IMR-90 (cell line): ENCODE data around the gene CXADR. TPM values are rescaled to one million over a fixed set of nuclear protein-coding genes. Genes with fewer than 3 reads are reported as not detected.
A peak's percentile ranks its signal among the peaks of the same experiment; 100 is the strongest.

Experiments used
- ATAC-seq: fragments of 200-7000 bp; cut with Tn5 transposase; 2 replicates; pipeline ENCODE4 v1.9.1; 2020; ENCODE audit warnings: low read depth, mild to moderate bottlenecking, moderate library complexity
- BruUV-seq: library from RNA; stranded (reverse); fragments of 400-500 nt; replicated peaks from 2 replicates; lab custom pipeline; 2021; lab: Mats Ljungman, UMichigan
- CTCF ChIA-PET: fragments of 300-600 bp; formaldehyde crosslinking; extraction: SDS; loops from one replicate; lab custom pipeline; 2021; ENCODE audit warnings: antibody characterized with exemption; lab: Yijun Ruan, JAX
- POLR2A ChIA-PET: fragments of 300-600 bp; sonication (Branson Sonifier 250); formaldehyde crosslinking; loops from one replicate; lab custom pipeline; 2022; ENCODE audit warnings: antibody characterized with exemption; ENCODE audit not compliant: unreplicated experiment; lab: Charles Lee
- DNase-seq: peaks from one replicate; pipeline ENCODE4 v3.0.0; 2013
- H2AFZ ChIP-seq: replicated peaks from 2 replicates; pipeline ENCODE3; 2013; ENCODE audit warnings: low read length, mild to moderate bottlenecking; ENCODE audit not compliant: poor library complexity
- H2AK5ac ChIP-seq: 2 replicates; pipeline ENCODE4 v1.6.1; 2013; ENCODE audit warnings: low read depth, low read length, inconsistent platforms
- H2AK9ac ChIP-seq: replicated peaks from 2 replicates; pipeline ENCODE3; 2013; ENCODE audit warnings: mild to moderate bottlenecking, low read depth, low read length, moderate library complexity; ENCODE audit not compliant: poor library complexity
- H2BK120ac ChIP-seq: 2 replicates; pipeline ENCODE4 v1.6.1; 2013; ENCODE audit warnings: low read depth, low read length, inconsistent platforms
- H2BK15ac ChIP-seq: 3 replicates; pipeline ENCODE4 v1.6.1; 2013; ENCODE audit warnings: low read depth, low read length, inconsistent platforms
- H2BK20ac ChIP-seq: 2 replicates; pipeline ENCODE4 v1.6.1; 2013; ENCODE audit warnings: low read depth, mild to moderate bottlenecking, inconsistent platforms, low read length, moderate library complexity
- H2BK5ac ChIP-seq: 2 replicates; pipeline ENCODE4 v1.6.1; 2013; ENCODE audit warnings: mild to moderate bottlenecking, low read depth, low read length, inconsistent platforms; ENCODE audit not compliant: poor library complexity, severe bottlenecking
- H3K14ac ChIP-seq: replicated peaks from 2 replicates; pipeline ENCODE4 v1.6.1; 2013; ENCODE audit warnings: low read depth, low read length, inconsistent platforms
- H3K18ac ChIP-seq: 2 replicates; pipeline ENCODE4 v1.6.1; 2013; ENCODE audit warnings: low read depth, low read length, control low read depth
- H3K23ac ChIP-seq: 2 replicates; pipeline ENCODE4 v1.6.1; 2013; ENCODE audit warnings: low read depth, low read length, inconsistent platforms
- H3K27ac ChIP-seq: 2 replicates; pipeline ENCODE4 v1.5.1; 2013; ENCODE audit warnings: mild to moderate bottlenecking, control low read depth, low read length; ENCODE audit not compliant: insufficient read depth
- H3K27me3 ChIP-seq: 2 replicates; pipeline ENCODE4 v1.6.1; 2013; ENCODE audit warnings: low read length; ENCODE audit not compliant: control insufficient read depth, insufficient read depth
- H3K36me3 ChIP-seq: 2 replicates; pipeline ENCODE4 v1.6.1; 2013; ENCODE audit warnings: low read length, mixed read lengths; ENCODE audit not compliant: control insufficient read depth, insufficient read depth
- H3K4ac ChIP-seq: 2 replicates; pipeline ENCODE4 v1.6.1; 2013; ENCODE audit warnings: low read depth, low read length, inconsistent platforms
- H3K4me1 ChIP-seq: 2 replicates; pipeline ENCODE4 v1.6.1; 2013; ENCODE audit warnings: low read length, mixed read lengths; ENCODE audit not compliant: control insufficient read depth, insufficient read depth
- H3K4me2 ChIP-seq: 2 replicates; pipeline ENCODE4 v1.6.1; 2013; ENCODE audit warnings: low read depth, mild to moderate bottlenecking, control low read depth, low read length, moderate library complexity
- H3K4me3 ChIP-seq: 2 replicates; pipeline ENCODE4 v1.5.1; 2013; ENCODE audit warnings: low read depth, mild to moderate bottlenecking, control low read depth, low read length, moderate library complexity; ENCODE audit not compliant: insufficient read depth
- H3K56ac ChIP-seq: 2 replicates; pipeline ENCODE4 v1.6.1; 2013; ENCODE audit warnings: low read length, inconsistent platforms; ENCODE audit not compliant: insufficient read depth; ENCODE audit errors: extremely low read depth
- H3K79me1 ChIP-seq, 2 experiments: 2 replicates each; pipeline ENCODE4 v1.6.1; 2013; ENCODE audit warnings: low read length in 2 of 2, inconsistent platforms in 1 of 2, low read depth in 1 of 2
- H3K9ac ChIP-seq: 2 replicates; pipeline ENCODE4 v1.6.1; 2013; ENCODE audit warnings: low read depth, low read length, control low read depth
- H3K9me1 ChIP-seq: 2 replicates; pipeline ENCODE4 v1.6.1; 2013; ENCODE audit warnings: low read length, inconsistent platforms; ENCODE audit not compliant: insufficient read depth
- H3K9me3 ChIP-seq: 2 replicates; pipeline ENCODE4 v1.6.1; 2013; ENCODE audit warnings: low read length; ENCODE audit not compliant: control insufficient read depth, insufficient read depth
- H4K20me1 ChIP-seq: 2 replicates; pipeline ENCODE4 v1.6.1; 2013; ENCODE audit warnings: low read length, inconsistent platforms; ENCODE audit not compliant: insufficient read depth
- H4K5ac ChIP-seq: 2 replicates; pipeline ENCODE4 v1.6.1; 2013; ENCODE audit warnings: mild to moderate bottlenecking, low read depth, low read length, control low read depth
- H4K8ac ChIP-seq, 2 experiments: 2 replicates each; pipeline ENCODE4 v1.6.1; 2013; ENCODE audit warnings: low read depth in 2 of 2, low read length in 2 of 2, control low read depth in 1 of 2, inconsistent platforms in 1 of 2
- H4K91ac ChIP-seq: 2 replicates; pipeline ENCODE4 v1.6.1; 2013; ENCODE audit warnings: low read depth, low read length, inconsistent platforms; ENCODE audit not compliant: insufficient read depth
- BHLHE40 ChIP-seq: fragments of 150-350 bp; IDR thresholded peaks from 2 replicates; pipeline ENCODE4 v1.6.1; 2016; ENCODE audit warnings: mild to moderate bottlenecking, low read depth, low read length
- CEBPB ChIP-seq: IDR thresholded peaks from 2 replicates; pipeline ENCODE4 v1.6.1; 2012; ENCODE audit warnings: low read depth, low read length, improper control_type of control experiment
- CHD1 ChIP-seq: IDR thresholded peaks from 2 replicates; pipeline ENCODE4 v1.6.1; 2012; ENCODE audit warnings: low read depth, low read length, improper control_type of control experiment
- FOS ChIP-seq: fragments of 150-350 bp; IDR thresholded peaks from 2 replicates; pipeline ENCODE4 v1.6.1; 2016; ENCODE audit warnings: low read depth, low read length
- MAFK ChIP-seq: IDR thresholded peaks from 2 replicates; pipeline ENCODE4 v1.6.1; 2012; ENCODE audit warnings: low read depth, low read length, improper control_type of control experiment
- MAZ ChIP-seq: IDR thresholded peaks from 2 replicates; pipeline ENCODE4 v1.6.1; 2012; ENCODE audit warnings: low read depth, mild to moderate bottlenecking, low read length, improper control_type of control experiment, moderate library complexity, borderline replicate concordance
- MXI1 ChIP-seq: IDR thresholded peaks from 2 replicates; pipeline ENCODE4 v1.6.1; 2012; ENCODE audit warnings: low read depth, mild to moderate bottlenecking, low read length, moderate library complexity, borderline replicate concordance
- NFE2L2 ChIP-seq: fragments of 150-350 bp; IDR thresholded peaks from 2 replicates; pipeline ENCODE4 v1.6.1; 2016; ENCODE audit warnings: low read depth, mild to moderate bottlenecking, low read length
- POLR2A ChIP-seq: IDR thresholded peaks from 2 replicates; pipeline ENCODE4 v1.6.1; 2012; ENCODE audit warnings: mild to moderate bottlenecking, low read depth, low read length
- RAD21 ChIP-seq: IDR thresholded peaks from 2 replicates; pipeline ENCODE4 v1.6.1; 2012; ENCODE audit warnings: low read length, improper control_type of control experiment
- RFX5 ChIP-seq: IDR thresholded peaks from 2 replicates; pipeline ENCODE4 v1.8.0; 2012; ENCODE audit warnings: low read depth, mild to moderate bottlenecking, low read length, moderate library complexity
- SMC3 ChIP-seq: fragments of 150-350 bp; IDR thresholded peaks from 2 replicates; pipeline ENCODE4 v1.6.1; 2016; ENCODE audit warnings: low read depth, mild to moderate bottlenecking, antibody characterized with exemption, low read length, moderate library complexity
- WGBS, 2 experiments: methylation state at CpG; one replicate each; pipeline versions ENCODE4 v1.1.5 to v1.1.7; 2013; ENCODE audit warnings: missing lambda C conversion rate in 2 of 2; ENCODE audit not compliant: insufficient read length in 1 of 2; ENCODE audit errors: extremely low coverage in 2 of 2; 5-methylcytosine and 5-hydroxymethylcytosine counted together
- dilution Hi-C: fragments of 300-500 bp; cut with HindIII; formaldehyde crosslinking; loops from one replicate; pipeline ENCODE4 v1.14.3; 2018; ENCODE audit warnings: low sequenced_read_pairs; ENCODE audit not compliant: unreplicated experiment
- in situ Hi-C: fragments of 300-500 bp; cut with MboI; formaldehyde crosslinking; loops from 3 replicates; pipeline ENCODE4 v1.14.3; 2019; ENCODE audit warnings: low sequenced_read_pairs, inconsistent platforms, mixed read lengths
- intact Hi-C: fragments of 100-400 bp; cut with micrococcal nuclease; formaldehyde crosslinking; loops from 2 replicates; pipeline ENCODE4 v1.10.0; 2022
- polyA plus RNA-seq, 3 experiments: library from polyadenylated mRNA; depleted of rRNA; stranded (reverse); fragments of >200 nt; gene quantifications; 2 replicates each; pipeline ENCODE4 v1.2.3, GENCODE V29; 2012; ENCODE audit warnings: low replicate concordance in 1 of 3
- total RNA-seq: library from RNA; depleted of rRNA; stranded (reverse); fragments of >200 nt; gene quantifications from 2 replicates; pipeline ENCODE4 v1.2.3, GENCODE V29; 2012
- TF ChIP-seq, protein P1 (sequence below): fragments of 150-350 bp; IDR thresholded peaks from 2 replicates; pipeline ENCODE4 v1.6.1; 2016; ENCODE audit warnings: low read depth, mild to moderate bottlenecking, low read length, moderate library complexity, borderline replicate concordance
- TF ChIP-seq, protein P2 (sequence below): fragments of 150-350 bp; IDR thresholded peaks from 2 replicates; pipeline ENCODE4 v1.6.1; 2017; ENCODE audit warnings: mild to moderate bottlenecking, antibody characterized with exemption, low read length, low read depth
- TF ChIP-seq, protein P3 (sequence below): conservative IDR thresholded peaks from 2 replicates; pipeline ENCODE4 v1.5.1; 2012; ENCODE audit warnings: mild to moderate bottlenecking, low read depth, low read length, improper control_type of control experiment

CXADR gene
- total and polyA plus RNA-seq, 2 of the 4 experiments (the other 2 are of a cell fraction): 0.21 to 1.1 TPM

DNA sequence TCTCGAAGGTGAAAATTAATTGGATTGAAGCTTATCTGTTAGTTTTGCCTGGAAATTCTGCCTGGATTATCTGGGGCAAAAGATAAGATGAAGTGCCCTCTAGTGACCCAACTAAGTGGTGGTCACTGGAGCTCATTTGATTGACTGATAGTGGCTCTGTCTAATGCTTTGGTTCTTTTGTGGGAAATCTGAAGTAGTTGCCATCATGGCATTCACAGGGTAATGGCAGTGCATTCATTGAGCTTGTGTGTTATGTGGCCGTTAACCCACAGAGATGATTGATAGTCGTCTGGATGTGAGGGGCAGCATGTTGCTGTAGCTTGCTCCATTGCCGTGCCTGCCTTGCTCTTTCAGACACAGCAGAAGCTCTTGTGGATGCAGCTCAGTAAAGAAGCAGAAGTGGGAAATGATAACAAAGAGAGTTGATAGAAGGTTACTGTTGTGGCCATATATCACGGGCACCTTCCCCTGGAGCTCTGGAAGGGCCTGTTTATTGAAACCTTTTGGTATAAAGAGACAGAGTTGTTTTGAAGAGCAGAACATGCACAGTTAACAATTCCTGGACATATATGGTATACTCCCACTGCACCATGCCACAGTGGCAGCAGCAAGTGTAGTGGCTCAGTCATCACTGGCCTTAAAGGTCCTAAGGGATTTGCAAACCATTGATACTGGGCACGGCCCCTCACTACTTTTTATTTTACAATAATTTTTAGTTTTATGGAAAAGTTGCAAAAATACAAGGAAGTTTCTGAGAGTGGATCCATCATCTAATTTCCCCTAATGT, 42.0 kb downstream of the CXADR start:
- no peak overlapping the region for H3K9ac ChIP-seq
- ChIA-PET CTCF (interaction anchor here (0.5 to 1.7 kb wide), 9 partner anchors 10 to 242 kb away, joined by 3 to 26 read pairs (median 3); no protein-coding TSS in a partner anchor), POLR2A (interaction anchor here (1.0 kb wide), 1 partner anchor 164 kb away, joined by 3 read pairs; no protein-coding TSS in a partner anchor)
- H3K27me3 ChIP-seq: no peaks in the 10 kb centered on the region
- H3K4me3 ChIP-seq: no peak overlapping the region
- no peak overlapping the region for H3K14ac ChIP-seq
- ATAC-seq (peak; percentile 69), DNase-seq (peak; percentile 10)
- no peak overlapping the region for H4K5ac ChIP-seq
- no peak overlapping the region for H2BK15ac ChIP-seq
- no peak overlapping the region for H2AK5ac ChIP-seq
- no peak overlapping the region for H3K56ac ChIP-seq
- H4K20me1 ChIP-seq: no peaks in the 10 kb centered on the region
- dilution Hi-C loops: no loop called here
- H2BK5ac ChIP-seq: no peak overlapping the region
- H3K36me3 ChIP-seq: no peaks in the 10 kb centered on the region
- H4K91ac ChIP-seq: no peak overlapping the region
- H3K27ac ChIP-seq: no peak overlapping the region
- no peaks in the 10 kb centered on the region for H3K9me1 ChIP-seq
- H2BK120ac ChIP-seq: no peak overlapping the region
- H2BK20ac ChIP-seq: no peak overlapping the region
- H3K4me2 ChIP-seq: no peak overlapping the region
- intact Hi-C loops: loop anchor here (1.0 kb wide), 1 partner anchor 168 kb away; no protein-coding TSS in a partner anchor
- H3K4ac ChIP-seq: no peak overlapping the region
- H3K9me3 ChIP-seq: no peaks in the 10 kb centered on the region
- no peaks in the 10 kb centered on the region for H3K79me1 ChIP-seq
- no peak overlapping the region for H3K23ac ChIP-seq
- in situ Hi-C loops: no loop called here
- WGBS, 2 experiments: 37% methylated on average over 3 of the region's 6 CpGs; no CpG with 5 or more reads in 1 of the 2 experiments
- peak overlapping the region; percentile 3 for H2AK9ac ChIP-seq
- BruUV-seq: no TSS peak
- no peaks in the 10 kb centered on the region for H3K4me1 ChIP-seq
- H3K18ac ChIP-seq: no peak overlapping the region
- no peak overlapping the region for H4K8ac ChIP-seq
- H2AFZ ChIP-seq: no peak overlapping the region
- no peak for TF ChIP-seq MAFK
- TF ChIP-seq, protein P1, sequence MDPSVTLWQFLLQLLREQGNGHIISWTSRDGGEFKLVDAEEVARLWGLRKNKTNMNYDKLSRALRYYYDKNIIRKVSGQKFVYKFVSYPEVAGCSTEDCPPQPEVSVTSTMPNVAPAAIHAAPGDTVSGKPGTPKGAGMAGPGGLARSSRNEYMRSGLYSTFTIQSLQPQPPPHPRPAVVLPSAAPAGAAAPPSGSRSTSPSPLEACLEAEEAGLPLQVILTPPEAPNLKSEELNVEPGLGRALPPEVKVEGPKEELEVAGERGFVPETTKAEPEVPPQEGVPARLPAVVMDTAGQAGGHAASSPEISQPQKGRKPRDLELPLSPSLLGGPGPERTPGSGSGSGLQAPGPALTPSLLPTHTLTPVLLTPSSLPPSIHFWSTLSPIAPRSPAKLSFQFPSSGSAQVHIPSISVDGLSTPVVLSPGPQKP: no peak
- TF ChIP-seq MAZ: no peak
- no peak for TF ChIP-seq POLR2A
- no peak for TF ChIP-seq CHD1
- TF ChIP-seq RFX5: no peak
- TF ChIP-seq, protein P2, sequence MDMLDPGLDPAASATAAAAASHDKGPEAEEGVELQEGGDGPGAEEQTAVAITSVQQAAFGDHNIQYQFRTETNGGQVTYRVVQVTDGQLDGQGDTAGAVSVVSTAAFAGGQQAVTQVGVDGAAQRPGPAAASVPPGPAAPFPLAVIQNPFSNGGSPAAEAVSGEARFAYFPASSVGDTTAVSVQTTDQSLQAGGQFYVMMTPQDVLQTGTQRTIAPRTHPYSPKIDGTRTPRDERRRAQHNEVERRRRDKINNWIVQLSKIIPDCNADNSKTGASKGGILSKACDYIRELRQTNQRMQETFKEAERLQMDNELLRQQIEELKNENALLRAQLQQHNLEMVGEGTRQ: no peak
- TF ChIP-seq MXI1: no peak
- TF ChIP-seq FOS: no peak
- TF ChIP-seq CEBPB: no peak
- TF ChIP-seq RAD21: peak; percentile 41; the same call in 1 of the 2 replicates
- no peak for TF ChIP-seq NFE2L2
- no peak for TF ChIP-seq BHLHE40
- peak; percentile 35 for TF ChIP-seq SMC3
- TF ChIP-seq, protein P3, sequence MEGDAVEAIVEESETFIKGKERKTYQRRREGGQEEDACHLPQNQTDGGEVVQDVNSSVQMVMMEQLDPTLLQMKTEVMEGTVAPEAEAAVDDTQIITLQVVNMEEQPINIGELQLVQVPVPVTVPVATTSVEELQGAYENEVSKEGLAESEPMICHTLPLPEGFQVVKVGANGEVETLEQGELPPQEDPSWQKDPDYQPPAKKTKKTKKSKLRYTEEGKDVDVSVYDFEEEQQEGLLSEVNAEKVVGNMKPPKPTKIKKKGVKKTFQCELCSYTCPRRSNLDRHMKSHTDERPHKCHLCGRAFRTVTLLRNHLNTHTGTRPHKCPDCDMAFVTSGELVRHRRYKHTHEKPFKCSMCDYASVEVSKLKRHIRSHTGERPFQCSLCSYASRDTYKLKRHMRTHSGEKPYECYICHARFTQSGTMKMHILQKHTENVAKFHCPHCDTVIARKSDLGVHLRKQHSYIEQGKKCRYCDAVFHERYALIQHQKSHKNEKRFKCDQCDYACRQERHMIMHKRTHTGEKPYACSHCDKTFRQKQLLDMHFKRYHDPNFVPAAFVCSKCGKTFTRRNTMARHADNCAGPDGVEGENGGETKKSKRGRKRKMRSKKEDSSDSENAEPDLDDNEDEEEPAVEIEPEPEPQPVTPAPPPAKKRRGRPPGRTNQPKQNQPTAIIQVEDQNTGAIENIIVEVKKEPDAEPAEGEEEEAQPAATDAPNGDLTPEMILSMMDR: peak; percentile 35
